GM18519 (cell line): ENCODE data around the gene ANKS1A.

Source experiments
- ATAC-seq: cut with Tn5 transposase; IDR thresholded peaks from one replicate; pipeline ENCODE4 v1.9.1; 2021; ENCODE audit warnings: mild to moderate bottlenecking, moderate library complexity; ENCODE audit not compliant: unreplicated experiment, low FRiP score

The ANKS1A gene

DNA sequence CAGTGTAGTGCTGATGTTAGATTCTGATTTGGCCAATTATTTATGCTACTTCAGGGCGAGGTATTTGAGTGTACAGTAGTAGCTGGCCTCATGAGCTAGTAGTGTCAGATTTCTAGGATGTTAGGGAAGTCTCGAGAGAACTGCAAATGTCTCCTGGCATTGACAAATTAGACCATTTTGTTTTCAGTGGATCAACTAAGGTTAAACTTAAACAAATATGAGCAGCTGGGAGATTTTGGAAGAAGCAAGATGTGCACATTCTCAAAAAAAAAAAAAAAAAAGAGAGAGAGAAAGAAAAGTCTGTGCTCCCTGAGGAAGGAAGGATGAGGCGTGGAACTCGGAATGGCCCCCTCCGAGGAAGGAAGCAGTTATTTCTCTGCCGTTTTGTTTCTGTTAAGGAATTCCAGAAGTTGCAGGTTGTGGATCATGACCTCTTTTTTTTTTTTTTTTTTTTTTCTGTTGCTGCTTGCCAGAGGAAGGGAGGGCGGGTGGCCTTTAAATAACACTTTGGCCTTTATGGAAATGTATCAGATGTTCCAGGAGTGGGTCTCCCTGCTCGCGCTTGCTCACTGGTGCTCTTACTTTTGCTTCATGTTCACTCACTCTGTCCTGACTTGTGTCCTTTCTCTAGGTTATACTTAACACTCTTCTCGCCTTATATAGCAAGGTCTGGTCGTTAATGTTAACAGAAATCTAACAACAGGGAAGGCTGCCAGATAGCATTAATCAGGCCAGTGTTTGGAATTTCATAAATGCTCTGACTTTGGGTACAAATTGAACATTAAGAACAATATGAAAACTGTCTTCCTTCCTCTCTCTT, 127.7 kb downstream of the ANKS1A start:
- no peak for ATAC-seq

GRCh38 chr6:35017411-35018181, 128.5 kb downstream of the ANKS1A start:
- ATAC-seq: no peak

DNA sequence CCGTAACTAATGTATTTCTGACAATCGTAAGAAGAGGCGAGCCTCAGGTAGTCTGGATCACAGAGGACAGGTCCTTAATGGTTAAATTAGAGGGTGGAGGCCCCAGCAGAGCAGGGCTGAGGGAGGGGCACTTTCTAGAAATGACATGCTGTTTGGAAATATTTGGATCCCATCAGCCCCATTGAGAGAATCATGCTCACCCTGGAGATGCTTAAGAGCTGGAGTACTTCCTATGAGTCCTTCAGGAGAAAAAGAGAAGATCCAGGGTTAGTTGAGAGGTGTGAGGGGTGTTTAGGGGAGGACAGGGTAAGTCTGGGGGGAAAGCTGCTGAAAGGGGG, 129.1 kb downstream of the ANKS1A start:
- ATAC-seq: no peak

- ATAC-seq: no peak
Measured at GRCh38 chr6:35018746-35019145, 129.7 kb downstream of the ANKS1A start.

DNA sequence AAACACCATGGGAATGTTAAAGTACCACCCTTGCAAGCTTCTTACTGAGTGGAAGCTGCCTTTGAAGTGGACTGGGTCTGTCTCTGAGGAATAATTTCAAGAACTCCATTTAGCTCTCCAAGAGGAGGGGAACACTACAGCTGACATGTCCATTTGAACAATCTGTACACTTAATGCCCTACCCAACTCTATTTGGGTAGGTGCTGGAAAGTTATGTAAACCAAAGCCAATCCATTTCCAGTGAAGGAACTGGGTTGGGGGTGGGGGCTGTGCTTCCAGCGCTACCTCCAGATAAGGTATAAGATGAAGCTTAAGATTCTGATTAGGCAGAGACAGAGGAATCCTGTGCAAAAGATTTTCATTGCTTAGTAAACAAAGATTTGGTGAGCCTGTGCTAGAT, 130.1 kb downstream of the ANKS1A start:
- ATAC-seq: no peak

- ATAC-seq: no peak
Measured at GRCh38 chr6:35019831-35020230, 130.8 kb downstream of the ANKS1A start.

- no peak for ATAC-seq
Measured at GRCh38 chr6:35021004-35021403, 131.9 kb downstream of the ANKS1A start.

DNA sequence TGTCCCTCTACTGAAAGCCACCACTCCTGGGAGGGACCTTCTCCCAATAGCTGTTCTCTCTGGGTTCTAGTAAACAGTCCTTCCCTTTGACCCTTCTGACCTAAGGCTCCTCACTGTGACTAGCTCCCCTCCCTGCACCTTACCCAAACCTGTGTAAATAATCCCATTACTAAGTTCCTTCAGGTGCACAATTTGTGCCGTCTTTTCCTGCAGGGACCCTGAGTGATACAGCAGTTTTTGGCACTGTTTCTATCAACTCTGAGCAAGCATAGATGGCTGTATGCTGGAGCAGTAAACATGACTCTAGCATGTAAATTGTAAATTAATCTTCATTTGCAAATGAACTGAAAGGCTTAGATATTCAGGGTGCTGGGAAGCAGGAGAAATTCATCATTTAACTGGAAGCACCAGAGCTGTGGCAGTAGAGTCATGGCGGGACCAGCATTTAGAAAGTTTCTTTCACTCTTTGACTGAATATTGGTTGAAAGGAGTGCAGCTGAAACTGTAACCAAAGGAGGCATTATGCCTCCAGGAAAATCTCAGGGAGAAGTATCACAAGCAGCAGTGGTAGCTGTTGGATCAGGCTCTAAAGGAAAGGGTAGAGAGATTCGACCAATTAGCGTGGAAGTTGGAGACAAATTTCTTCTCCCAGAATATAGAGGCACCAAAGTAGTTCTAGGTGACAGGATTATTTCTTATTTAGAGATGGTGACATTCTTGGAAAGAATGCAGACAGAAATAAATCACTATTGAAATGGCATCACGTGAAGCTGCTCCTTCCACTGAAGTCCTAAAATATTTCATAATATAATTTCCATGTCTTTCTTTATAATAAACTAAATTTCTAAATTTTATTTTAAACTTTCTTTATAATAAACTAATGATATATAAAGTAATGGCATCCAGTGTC, 134.3 kb downstream of the ANKS1A start:
- ATAC-seq: no peak

- no peak for ATAC-seq
Measured at GRCh38 chr6:35024551-35025054, 135.5 kb downstream of the ANKS1A start.

- no peak for ATAC-seq
Measured at GRCh38 chr6:35025232-35026188, 136.5 kb downstream of the ANKS1A start.

DNA sequence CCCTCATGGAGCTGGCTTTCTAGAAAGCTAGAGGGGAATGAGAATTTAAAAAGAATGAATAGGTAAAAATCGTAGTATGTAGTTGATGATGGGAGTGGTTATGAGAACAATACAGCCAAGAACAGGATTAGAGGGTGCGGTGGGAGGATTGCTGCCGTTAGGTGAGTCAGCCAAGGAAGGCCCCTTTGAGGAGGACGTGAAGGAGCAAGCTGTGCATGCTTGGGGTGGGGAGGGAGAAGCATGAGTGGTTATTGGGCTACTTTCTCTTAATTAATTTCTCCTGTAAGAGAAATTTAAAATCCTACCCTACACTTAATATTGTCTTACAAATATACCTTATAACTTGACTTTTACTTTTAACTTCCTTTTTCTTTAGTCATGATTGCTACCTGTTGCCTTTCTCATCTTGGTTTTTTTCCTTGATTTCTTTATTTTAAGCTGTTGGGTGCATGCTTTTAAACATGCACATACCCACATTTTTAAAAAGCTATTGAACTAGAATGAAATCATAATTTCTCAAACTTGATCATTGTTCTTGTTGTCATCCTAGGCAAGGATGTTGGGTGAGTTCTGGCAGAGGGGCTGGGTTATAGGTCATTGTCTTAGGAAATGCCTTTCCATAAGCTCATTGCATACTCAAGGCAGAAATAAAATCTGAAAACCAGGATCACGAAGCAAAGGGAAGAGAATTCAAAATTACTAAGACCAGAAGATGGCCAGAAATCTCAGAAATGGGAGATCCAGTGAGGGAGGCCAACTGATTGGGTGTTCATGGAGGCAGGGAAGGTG, 137.6 kb downstream of the ANKS1A start:
- ATAC-seq: no peak

- ATAC-seq: no peak
Measured at GRCh38 chr6:35027807-35028206, 138.8 kb downstream of the ANKS1A start.

GRCh38 chr6:35028781-35029769, 140.0 kb downstream of the ANKS1A start:
- ATAC-seq: no peak

- no peak for ATAC-seq
Measured at GRCh38 chr6:35030099-35030498, 141.0 kb downstream of the ANKS1A start.

DNA sequence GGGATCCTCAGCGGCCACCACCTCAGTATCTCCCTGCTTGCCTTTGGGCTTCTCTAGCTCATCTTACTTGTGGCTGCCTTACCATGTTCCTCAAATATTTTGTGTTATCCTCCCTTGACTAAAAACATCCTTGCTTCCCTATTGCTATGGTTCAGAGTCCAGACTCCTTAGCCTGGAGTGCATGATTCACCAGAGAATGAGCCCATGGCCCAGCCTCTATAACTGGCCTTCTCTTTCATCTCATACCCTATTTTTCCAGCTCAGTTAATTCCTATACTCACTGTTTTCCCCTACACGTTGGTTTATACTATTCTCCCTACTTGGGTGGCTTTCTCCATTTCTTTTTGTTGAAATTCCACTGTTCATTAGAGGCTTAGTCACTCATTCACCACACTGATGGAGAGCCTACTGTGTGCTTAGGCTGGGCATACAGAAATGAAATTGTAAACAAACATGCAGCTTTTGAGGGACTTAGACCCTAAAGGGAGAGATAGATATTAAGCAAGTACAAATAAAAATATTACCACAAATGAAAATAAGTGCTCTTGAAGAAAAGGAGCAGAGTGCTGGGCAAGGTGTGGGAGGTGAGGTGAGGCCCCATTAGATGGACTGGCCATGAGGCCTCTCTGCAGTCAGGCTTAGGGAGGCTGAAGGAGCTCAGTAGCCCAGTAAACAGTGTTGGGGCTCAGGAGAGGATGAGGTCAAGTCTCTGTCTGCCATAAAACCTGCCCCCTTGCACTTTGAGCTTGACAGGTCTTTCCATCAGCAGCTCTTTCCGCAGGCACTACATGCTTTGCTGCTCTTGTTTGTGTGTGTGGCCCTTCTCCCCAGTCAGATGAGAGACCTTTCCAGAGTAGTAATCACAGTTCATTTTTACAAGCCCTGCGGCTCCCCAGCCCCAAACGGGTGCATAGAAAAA, 142.8 kb downstream of the ANKS1A start:
- ATAC-seq: no peak

- no peak for ATAC-seq
Measured at GRCh38 chr6:35033683-35034082, 144.6 kb downstream of the ANKS1A start.
